Measurements from ENCODE around the gene AUH. TPM values are rescaled to one million over a fixed set of nuclear protein-coding genes. Genes with fewer than 3 reads are reported as not detected.

AUH gene
- total RNA-seq, 4 donors from 2014 or later, result 23.0 to 39.2 (median 25.7) TPM

DNA sequence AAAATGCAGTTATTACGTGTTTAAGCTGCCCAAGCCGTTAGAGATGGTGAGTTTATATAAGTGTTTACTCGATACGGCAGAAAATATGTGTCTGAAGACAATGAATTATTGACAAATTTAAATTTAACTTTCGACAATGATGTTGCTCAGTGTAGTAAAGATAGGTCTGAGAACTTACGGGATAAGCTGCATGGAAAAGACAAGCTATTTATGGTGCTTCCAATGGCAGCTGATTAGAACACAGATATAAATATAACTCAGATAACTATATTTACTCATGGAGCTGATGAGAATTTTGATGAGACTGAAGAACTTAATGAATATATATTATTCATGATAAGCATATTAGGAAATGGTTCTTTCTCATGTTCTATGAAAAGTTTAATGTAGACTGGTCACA lies 139.3 kb downstream of the AUH start:
- peaks cover 0 to 14% (median 0%) of the 10 kb centered on the region in 3 donors for H3K4me1 ChIP-seq
- ATAC-seq, result no peak
- H3K36me3 ChIP-seq, result peaks cover 0 to 30% of the 10 kb centered on the region in 2 donors
- H3K27ac ChIP-seq, result no peak overlapping the region
- H3K9me3 ChIP-seq, result no peaks in the 10 kb centered on the region
- TF ChIP-seq POLR2AphosphoS5 (IDR thresholded peaks at IDR 0.05), result no peak
- TF ChIP-seq CTCF (IDR thresholded peaks at IDR 0.05), result no peak
- TF ChIP-seq POLR2A (IDR thresholded peaks at IDR 0.05), result no peak
- no peak for TF ChIP-seq EP300 (IDR thresholded peaks at IDR 0.05)
- 86 to 98% methylated on average over 6 of the region's 6 CpGs for WGBS, 2 donors (ENCODE audit: low coverage in 1 of 2)
- no peak overlapping the region for H3K4me3 ChIP-seq
- no peaks in the 10 kb centered on the region for H3K27me3 ChIP-seq

DNA sequence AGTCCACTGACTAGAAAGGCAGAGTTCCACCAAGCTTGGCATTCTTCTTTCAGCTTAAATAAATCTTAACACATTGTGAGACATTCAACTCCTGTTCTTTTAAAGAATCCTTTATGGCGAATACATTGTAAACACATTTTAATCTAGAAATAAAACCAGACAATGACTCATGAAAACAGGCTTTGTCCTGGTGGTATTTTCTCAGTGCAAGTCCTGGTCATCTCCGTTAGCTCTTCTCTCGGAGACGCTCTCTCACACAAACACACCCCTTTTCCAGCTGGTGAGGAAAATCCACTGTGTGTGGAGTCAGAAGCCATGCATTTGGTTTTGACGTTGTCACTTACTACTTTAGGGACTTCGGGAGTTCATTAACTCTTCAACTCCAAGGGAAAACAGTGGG lies 140.4 kb downstream of the AUH start:
- no peak for TF ChIP-seq EP300 (IDR thresholded peaks at IDR 0.05)
- TF ChIP-seq POLR2AphosphoS5 (IDR thresholded peaks at IDR 0.05), result no peak
- no peak for TF ChIP-seq CTCF (IDR thresholded peaks at IDR 0.05)
- no peak for TF ChIP-seq POLR2A (IDR thresholded peaks at IDR 0.05)
- Histone ChIP-seq H3K36me3 (peaks cover 0 to 33% of the 10 kb centered on the region in 2 donors), H3K27me3 (no peaks in the 10 kb centered on the region), H3K27ac (peak overlapping the region in 3 of 4 donors; percentile 10 to 45 (median 24)), H3K4me1 (peaks cover 0 to 14% (median 0%) of the 10 kb centered on the region in 3 donors), H3K9me3 (no peaks in the 10 kb centered on the region), H3K4me3 (no peak overlapping the region)
- ATAC-seq, result no peak
- WGBS, 2 donors (ENCODE audit: low coverage in 1 of 2), result 29 to 70% methylated on average over 1 to 6 of the region's 6 CpGs

- H3K27me3 ChIP-seq, result no peaks in the 10 kb centered on the region
- no peak for ATAC-seq
- H3K4me3 ChIP-seq, result no peak overlapping the region
- peaks cover 0 to 33% of the 10 kb centered on the region in 2 donors for H3K36me3 ChIP-seq
- 80 to 94% methylated on average over 1 to 12 of the region's 12 CpGs for WGBS, 2 donors (ENCODE audit: low coverage in 1 of 2)
- no peaks in the 10 kb centered on the region for H3K9me3 ChIP-seq
- peaks cover 0 to 14% (median 0%) of the 10 kb centered on the region in 3 donors for H3K4me1 ChIP-seq
- TF ChIP-seq EP300 (IDR thresholded peaks at IDR 0.05) (no peak), POLR2AphosphoS5 (IDR thresholded peaks at IDR 0.05) (no peak), CTCF (IDR thresholded peaks at IDR 0.05) (no peak), POLR2A (IDR thresholded peaks at IDR 0.05) (no peak)
- H3K27ac ChIP-seq, result peak overlapping the region in 3 of 4 donors; percentile 10 to 45 (median 24)
Measured at GRCh38 chr9:91220491-91221135, 141.1 kb downstream of the AUH start.

- Histone ChIP-seq H3K4me1 (peaks cover 0 to 14% (median 0%) of the 10 kb centered on the region in 3 donors), H3K9me3 (no peaks in the 10 kb centered on the region), H3K27me3 (no peaks in the 10 kb centered on the region), H3K36me3 (peaks cover 0 to 33% of the 10 kb centered on the region in 2 donors), H3K27ac (peak overlapping the region in 1 of 4 donors; percentile 24), H3K4me3 (no peak overlapping the region)
- ATAC-seq, result no peak
- WGBS, 2 donors (ENCODE audit: low coverage in 1 of 2), result 85 to 96% methylated on average over 4 of the region's 4 CpGs
- TF ChIP-seq POLR2A (IDR thresholded peaks at IDR 0.05), result no peak
- TF ChIP-seq EP300 (IDR thresholded peaks at IDR 0.05), result no peak
- no peak for TF ChIP-seq CTCF (IDR thresholded peaks at IDR 0.05)
- no peak for TF ChIP-seq POLR2AphosphoS5 (IDR thresholded peaks at IDR 0.05)
Measured at GRCh38 chr9:91220021-91220420, 141.7 kb downstream of the AUH start.

- Histone ChIP-seq H3K36me3 (peaks cover 0 to 33% of the 10 kb centered on the region in 2 donors), H3K27me3 (no peaks in the 10 kb centered on the region), H3K4me1 (peaks cover 0 to 14% (median 0%) of the 10 kb centered on the region in 3 donors), H3K9me3 (no peaks in the 10 kb centered on the region), H3K27ac (no peak overlapping the region), H3K4me3 (no peak overlapping the region)
- 57% methylated on average over 1 of the region's 1 CpG; no CpG with 5 or more reads in 1 of the 2 donors for WGBS, 2 donors (ENCODE audit: low coverage in 1 of 2)
- ATAC-seq, result no peak
- TF ChIP-seq POLR2AphosphoS5 (IDR thresholded peaks at IDR 0.05), result no peak
- no peak for TF ChIP-seq POLR2A (IDR thresholded peaks at IDR 0.05)
- TF ChIP-seq CTCF (IDR thresholded peaks at IDR 0.05), result no peak
- TF ChIP-seq EP300 (IDR thresholded peaks at IDR 0.05), result no peak
Measured at GRCh38 chr9:91219557-91219956, 142.2 kb downstream of the AUH start.

All from gastroesophageal sphincter (tissue), 4 donors.